ENCODE results near the gene SCTR.

SCTR gene

DNA sequence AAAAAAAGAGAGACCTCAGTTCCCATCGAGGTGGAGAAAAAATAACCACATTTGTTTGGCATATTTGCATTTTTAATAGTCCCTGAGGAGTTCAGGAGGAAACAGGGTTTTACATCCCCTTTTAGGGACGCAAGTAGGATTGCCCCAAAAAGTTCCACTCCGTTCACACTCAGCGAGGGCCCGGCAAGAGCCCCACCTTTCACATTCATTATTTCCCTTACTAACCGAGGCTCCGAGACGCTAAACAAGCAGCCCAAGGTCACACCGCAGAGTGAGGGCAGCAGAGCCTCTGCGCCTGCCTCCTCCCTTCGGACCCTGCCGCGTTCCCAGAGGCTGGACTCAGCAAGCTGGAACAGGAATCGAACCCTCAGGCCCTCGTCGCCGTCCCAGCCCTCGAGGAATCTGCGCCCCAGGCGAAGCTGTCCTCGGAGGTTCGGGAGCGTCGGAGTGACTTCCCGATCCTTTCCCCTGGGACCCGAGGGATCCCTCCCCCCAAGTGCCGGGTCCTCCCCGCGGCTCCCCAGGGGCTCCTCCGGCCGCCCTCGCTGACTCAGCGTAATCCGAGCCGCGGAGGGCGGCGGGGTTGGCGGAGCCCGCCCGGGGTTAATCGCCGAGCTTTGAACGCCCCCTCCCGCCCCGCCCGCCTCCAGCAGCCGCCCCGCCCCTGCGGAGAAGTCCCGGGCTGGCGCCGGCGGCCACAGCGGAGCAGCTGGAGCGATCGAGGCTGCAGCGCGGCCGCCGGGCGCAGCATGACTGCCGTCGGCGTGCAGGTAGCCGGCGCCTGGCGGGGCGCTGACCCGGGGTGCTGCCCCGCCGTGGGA is 92.9 kb downstream of the SCTR start, which contains the start of gene TMEM37:
Gene TMEM37, plus strand, starts transcription at position 700 of the 821 bp plus-strand sequence. Its CDS starts 50 bp downstream, at position 750.
- DNase-seq (ENCODE audit: extremely low read depth, insufficient read length): peak; percentile 72
- Histone ChIP-seq H3K36me3 (ENCODE audit: control insufficient read depth, insufficient read depth, low read length) (no peaks in the 10 kb centered on the region), H3K4me3 (replicated peaks; ENCODE audit: low read depth, low read length) (peak within 1 kb of the TSS; percentile 58), H3K27me3 (replicated peaks; ENCODE audit: control insufficient read depth, insufficient read depth, low read length) (peaks cover 4% of the 10 kb centered on the region; the same call in 1 of the 2 replicates)
- no peak for TF ChIP-seq CTCF (IDR thresholded peaks at IDR 0.05; ENCODE audit: insufficient read depth, low read length, poor library complexity, severe bottlenecking)

DNA sequence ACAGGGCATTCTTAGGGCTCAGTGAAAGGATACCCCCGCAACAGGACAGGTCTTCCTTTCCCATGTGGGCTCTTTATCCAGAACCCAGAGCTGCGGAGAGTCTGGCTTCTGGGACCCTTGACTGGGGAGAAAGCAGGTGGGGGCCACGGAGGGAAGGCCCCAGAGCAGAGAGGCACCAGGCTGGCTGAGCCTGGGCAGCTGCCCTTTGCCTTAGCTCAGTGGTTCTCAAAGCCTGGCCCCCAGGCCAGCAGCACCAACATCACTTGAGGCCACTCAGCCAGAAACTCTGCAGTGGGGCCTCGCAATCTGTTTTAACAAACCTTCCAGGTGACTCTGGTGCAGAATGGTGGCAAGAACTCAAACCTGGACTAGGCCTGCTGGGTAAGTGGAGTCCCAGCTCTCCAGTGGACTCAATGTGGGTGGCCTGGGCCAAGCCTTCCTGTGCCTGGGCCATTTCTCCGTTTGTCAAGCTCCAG is 94.2 kb downstream of the SCTR start:
- Histone ChIP-seq H3K4me3 (replicated peaks; ENCODE audit: low read depth, low read length) (no peak overlapping the region), H3K36me3 (ENCODE audit: control insufficient read depth, insufficient read depth, low read length) (no peaks in the 10 kb centered on the region), H3K27me3 (replicated peaks; ENCODE audit: control insufficient read depth, insufficient read depth, low read length) (peaks cover 4% of the 10 kb centered on the region; the same call in 1 of the 2 replicates)
- no peak for TF ChIP-seq CTCF (IDR thresholded peaks at IDR 0.05; ENCODE audit: insufficient read depth, low read length, poor library complexity, severe bottlenecking)
- no peak for DNase-seq (ENCODE audit: extremely low read depth, insufficient read length)

DNA sequence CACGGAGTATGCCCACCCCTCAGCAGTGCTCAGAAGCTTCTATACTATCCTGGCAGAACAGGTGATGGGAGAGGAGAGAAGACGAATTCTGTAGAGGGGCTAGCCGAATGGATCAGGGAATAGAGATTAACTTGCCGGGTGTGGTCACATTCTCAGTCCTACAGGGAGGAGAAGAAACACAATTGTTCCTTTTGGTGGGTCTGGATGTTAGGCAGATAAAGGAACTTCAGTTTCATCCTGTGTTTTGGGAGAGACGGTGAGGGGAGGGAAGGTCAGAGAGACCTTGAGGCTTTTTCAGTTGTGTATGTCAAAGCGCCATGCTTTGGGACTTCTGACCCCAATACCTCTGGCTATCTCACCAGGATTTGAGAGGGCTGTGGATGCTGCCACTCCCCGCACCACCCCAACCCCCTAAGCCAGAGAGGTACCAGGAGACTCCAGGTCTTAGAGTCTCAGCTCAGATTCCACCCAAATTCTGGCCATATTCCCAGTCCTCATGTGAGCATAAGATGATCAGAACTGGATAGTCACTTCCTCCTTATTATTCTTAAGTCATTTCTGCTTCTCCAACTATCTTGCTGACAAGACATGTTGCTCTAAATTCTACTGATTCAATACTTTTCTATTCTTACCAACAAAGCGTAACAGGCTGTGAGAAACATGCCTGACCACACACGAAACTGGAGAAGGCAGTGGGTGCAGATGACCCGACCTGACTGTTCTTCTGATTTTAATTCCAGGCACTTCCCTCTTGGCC is 94.9 kb downstream of the SCTR start:
- DNase-seq (ENCODE audit: extremely low read depth, insufficient read length): no peak
- no peak overlapping the region for H3K4me3 ChIP-seq (replicated peaks; ENCODE audit: low read depth, low read length)
- TF ChIP-seq CTCF (IDR thresholded peaks at IDR 0.05; ENCODE audit: insufficient read depth, low read length, poor library complexity, severe bottlenecking): no peak
- peaks cover 4% of the 10 kb centered on the region; the same call in 1 of the 2 replicates for H3K27me3 ChIP-seq (replicated peaks; ENCODE audit: control insufficient read depth, insufficient read depth, low read length)
- H3K36me3 ChIP-seq (ENCODE audit: control insufficient read depth, insufficient read depth, low read length): no peaks in the 10 kb centered on the region

DNA sequence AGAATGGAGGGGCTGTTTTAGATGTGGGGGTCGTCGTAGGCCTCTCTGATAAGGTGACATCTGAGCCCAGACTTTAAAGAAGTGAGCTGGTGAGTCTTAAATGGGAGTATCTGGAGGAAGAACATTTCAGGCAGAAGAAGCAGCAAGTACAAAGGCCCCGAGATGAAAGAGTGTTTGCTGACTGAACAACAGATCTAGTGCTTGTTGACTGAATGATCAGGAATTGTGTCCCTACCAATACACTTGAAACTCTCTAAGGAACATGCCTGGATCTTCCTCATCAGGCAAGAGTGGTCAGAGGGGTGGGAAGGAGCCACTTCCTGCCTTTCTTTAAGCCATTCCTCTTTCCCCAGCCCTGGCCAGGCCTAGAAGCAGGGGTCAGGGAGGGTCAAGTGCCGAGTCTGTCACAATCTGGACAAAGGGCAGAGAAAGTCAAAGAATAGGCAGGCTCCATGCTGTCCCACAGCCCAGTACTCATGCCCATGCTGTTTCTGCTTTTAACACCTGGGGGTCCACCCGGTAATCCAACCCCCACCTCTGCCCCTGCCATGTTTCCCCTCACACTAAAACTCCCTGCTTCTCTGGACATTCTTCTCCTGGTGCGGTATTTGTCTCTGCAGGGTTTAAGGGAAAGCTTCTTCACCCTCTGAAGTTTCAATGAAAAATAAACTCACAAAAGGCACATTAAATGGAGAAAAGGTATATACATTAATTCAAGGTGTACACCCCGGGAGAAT is 95.6 kb downstream of the SCTR start:
- H3K36me3 ChIP-seq (ENCODE audit: control insufficient read depth, insufficient read depth, low read length): no peaks in the 10 kb centered on the region
- TF ChIP-seq CTCF (IDR thresholded peaks at IDR 0.05; ENCODE audit: insufficient read depth, low read length, poor library complexity, severe bottlenecking): no peak
- peaks cover 4% of the 10 kb centered on the region; the same call in 1 of the 2 replicates for H3K27me3 ChIP-seq (replicated peaks; ENCODE audit: control insufficient read depth, insufficient read depth, low read length)
- no peak overlapping the region for H3K4me3 ChIP-seq (replicated peaks; ENCODE audit: low read depth, low read length)
- no peak for DNase-seq (ENCODE audit: extremely low read depth, insufficient read length)

- Histone ChIP-seq H3K4me3 (replicated peaks; ENCODE audit: low read depth, low read length) (no peak overlapping the region), H3K27me3 (replicated peaks; ENCODE audit: control insufficient read depth, insufficient read depth, low read length) (peaks cover 4% of the 10 kb centered on the region; the same call in 1 of the 2 replicates), H3K36me3 (ENCODE audit: control insufficient read depth, insufficient read depth, low read length) (no peaks in the 10 kb centered on the region)
These were observed 96.5 kb downstream of the SCTR start for GRCh38 chr2:119427756-119428155.

More at GRCh38 chr2:119427756-119428155, 96.5 kb downstream of the SCTR start:
- DNase-seq (ENCODE audit: extremely low read depth, insufficient read length): no peak
- no peak for TF ChIP-seq CTCF (IDR thresholded peaks at IDR 0.05; ENCODE audit: insufficient read depth, low read length, poor library complexity, severe bottlenecking)
